HG03196 (cell line): ENCODE results near the gene CACFD1.

Source experiments
- ATAC-seq: cut with Tn5 transposase; IDR thresholded peaks from one replicate; pipeline ENCODE4 v1.9.1; 2021; ENCODE audit not compliant: unreplicated experiment

Gene CACFD1

GRCh38 chr9:133478851-133479711, 19.3 kb downstream of the CACFD1 start, which contains the start of gene SLC2A6:
Gene SLC2A6, minus strand, starts transcription at chr9:133479099. Its CDS starts 40 bp downstream, at chr9:133479059.
- ATAC-seq, result peak; percentile 84

- ATAC-seq, result no peak
Observed at GRCh38 chr9:133483611-133484010, 23.8 kb downstream of the CACFD1 start.

- no peak for ATAC-seq
Observed at GRCh38 chr9:133484671-133485437, 25.1 kb downstream of the CACFD1 start.

- ATAC-seq, result no peak
Observed at GRCh38 chr9:133485531-133486260, 25.9 kb downstream of the CACFD1 start.

GRCh38 chr9:133487331-133487725, 27.6 kb downstream of the CACFD1 start:
- no peak for ATAC-seq

- no peak for ATAC-seq
Observed at GRCh38 chr9:133488686-133489252, 29.0 kb downstream of the CACFD1 start.

- ATAC-seq, result no peak
Observed at GRCh38 chr9:133489253-133490190, 29.7 kb downstream of the CACFD1 start.

GRCh38 chr9:133490201-133490681, 30.5 kb downstream of the CACFD1 start:
- ATAC-seq, result no peak

- ATAC-seq, result no peak
Observed at GRCh38 chr9:133490865-133491655, 31.3 kb downstream of the CACFD1 start.

- ATAC-seq, result no peak
Observed at GRCh38 chr9:133491656-133491925, 31.8 kb downstream of the CACFD1 start.

- ATAC-seq, result no peak
Observed at GRCh38 chr9:133492061-133493021, 32.6 kb downstream of the CACFD1 start.

GRCh38 chr9:133493428-133493827, 33.6 kb downstream of the CACFD1 start:
- no peak for ATAC-seq

- ATAC-seq, result no peak
Observed at GRCh38 chr9:133493845-133494540, 34.2 kb downstream of the CACFD1 start.

- ATAC-seq, result no peak
Observed at GRCh38 chr9:133494636-133495326, 35.0 kb downstream of the CACFD1 start.

- ATAC-seq, result no peak
Observed at GRCh38 chr9:133495327-133496293, 35.8 kb downstream of the CACFD1 start.
